HG02852 (cell line): ENCODE data around the gene CCL11.

ENCODE experiments used
- ATAC-seq: cut with Tn5 transposase; IDR thresholded peaks from one replicate; pipeline ENCODE4 v1.9.1; 2021; ENCODE audit warnings: mild to moderate bottlenecking, moderate library complexity; ENCODE audit not compliant: unreplicated experiment

The CCL11 gene

GRCh38 chr17:34255841-34256240 is 29.7 kb upstream of the CCL11 start:
- ATAC-seq: no peak

GRCh38 chr17:34257299-34257985 is 28.1 kb upstream of the CCL11 start:
- no peak for ATAC-seq

- no peak for ATAC-seq
These were observed 27.6 kb upstream of the CCL11 start for GRCh38 chr17:34257986-34258326.

GRCh38 chr17:34259146-34259545 is 26.4 kb upstream of the CCL11 start:
- no peak for ATAC-seq

- no peak for ATAC-seq
These were observed 24.7 kb upstream of the CCL11 start for GRCh38 chr17:34260861-34261260.

- no peak for ATAC-seq
These were observed 23.8 kb upstream of the CCL11 start for GRCh38 chr17:34261568-34262337.

- ATAC-seq: no peak
These were observed 19.8 kb upstream of the CCL11 start for GRCh38 chr17:34265711-34266110.

GRCh38 chr17:34269969-34270368 is 15.6 kb upstream of the CCL11 start, which contains the start of gene CCL7:
Gene CCL7, plus strand, starts transcription at chr17:34270221. Its CDS starts 70 bp downstream, at chr17:34270291.
- no peak for ATAC-seq

- no peak for ATAC-seq
These were observed 9.7 kb upstream of the CCL11 start for GRCh38 chr17:34275881-34276280.

GRCh38 chr17:34276826-34277225 is 8.7 kb upstream of the CCL11 start:
- no peak for ATAC-seq

- ATAC-seq: no peak
These were observed 2.0 kb upstream of the CCL11 start for GRCh38 chr17:34283571-34283970.

GRCh38 chr17:34287875-34288274 is 2.3 kb downstream of the CCL11 start:
- ATAC-seq: no peak

GRCh38 chr17:34290586-34290985 is 5.0 kb downstream of the CCL11 start:
- no peak for ATAC-seq

GRCh38 chr17:34291721-34292348 is 6.3 kb downstream of the CCL11 start:
- ATAC-seq: no peak

GRCh38 chr17:34299027-34299426 is 13.5 kb downstream of the CCL11 start:
- ATAC-seq: no peak

GRCh38 chr17:34299956-34300577 is 14.5 kb downstream of the CCL11 start:
- ATAC-seq: no peak

GRCh38 chr17:34300652-34301370 is 15.3 kb downstream of the CCL11 start:
- ATAC-seq: no peak

- no peak for ATAC-seq
These were observed 16.4 kb downstream of the CCL11 start for GRCh38 chr17:34301986-34302385.

GRCh38 chr17:34302636-34303035 is 17.1 kb downstream of the CCL11 start:
- no peak for ATAC-seq

- ATAC-seq: no peak
These were observed 18.1 kb downstream of the CCL11 start for GRCh38 chr17:34303606-34304005.

GRCh38 chr17:34305061-34305460 is 19.5 kb downstream of the CCL11 start:
- no peak for ATAC-seq
